ENCODE results near the gene ZC3H10.

Gene ZC3H10

GRCh38 chr12:56164345-56164729 lies 46.3 kb downstream of the ZC3H10 start:
- no peak for DNase-seq (ENCODE audit: low read depth in 2 of 2, low spot score in 1 of 2)

- DNase-seq (ENCODE audit: low read depth in 2 of 2, low spot score in 1 of 2), result no peak
Observed at GRCh38 chr12:56165369-56165768, 47.3 kb downstream of the ZC3H10 start.

- no peak for DNase-seq (ENCODE audit: low read depth in 2 of 2, low spot score in 1 of 2)
Observed at GRCh38 chr12:56169229-56169759, 51.2 kb downstream of the ZC3H10 start.

- DNase-seq (ENCODE audit: low read depth in 2 of 2, low spot score in 1 of 2), result no peak
Observed at GRCh38 chr12:56172839-56173238, 54.8 kb downstream of the ZC3H10 start.
